ENCODE data around the gene RSPH6A. TPM values are rescaled to one million over a fixed set of nuclear protein-coding genes. Genes with fewer than 3 reads are reported as not detected.

RSPH6A gene
- total RNA-seq, 1 experiment from 2014 or later, result 0.52 TPM

- peaks cover 33% of the 10 kb centered on the region for H3K4me1 Mint-ChIP-seq (ENCODE audit: low read depth, unreplicated experiment)
- CTCF ChIA-PET, result interaction anchor here (1.8 kb wide), 1 partner anchor 22 kb away, joined by 16 read pairs; the partner anchor contains the start of gene SIX5
- H3K36me3 Mint-ChIP-seq (ENCODE audit: insufficient read depth, unreplicated experiment), result peaks cover 53% of the 10 kb centered on the region
- no peak for TF ChIP-seq CTCF (IDR thresholded peaks at IDR 0.05; ENCODE audit: unreplicated experiment)
- BruUV-seq (replicated peaks), result TSS peak; percentile 20
- H3K27ac Mint-ChIP-seq (ENCODE audit: unreplicated experiment), result peak overlapping the region; percentile 57
- intact Hi-C loops (cut with micrococcal nuclease; ENCODE audit: unreplicated experiment), result no loop called here
- H3K9me3 Mint-ChIP-seq (ENCODE audit: low read depth, unreplicated experiment), result no peaks in the 10 kb centered on the region
- DNase-seq, result no peak
- H3K4me3 Mint-ChIP-seq (ENCODE audit: low read depth, unreplicated experiment), result peak overlapping the region; percentile 93
- H3K27me3 Mint-ChIP-seq (ENCODE audit: unreplicated experiment), result peaks cover 26% of the 10 kb centered on the region
Measured at GRCh38 chr19:45791744-45792469, 23.2 kb downstream of the RSPH6A start.

DNA sequence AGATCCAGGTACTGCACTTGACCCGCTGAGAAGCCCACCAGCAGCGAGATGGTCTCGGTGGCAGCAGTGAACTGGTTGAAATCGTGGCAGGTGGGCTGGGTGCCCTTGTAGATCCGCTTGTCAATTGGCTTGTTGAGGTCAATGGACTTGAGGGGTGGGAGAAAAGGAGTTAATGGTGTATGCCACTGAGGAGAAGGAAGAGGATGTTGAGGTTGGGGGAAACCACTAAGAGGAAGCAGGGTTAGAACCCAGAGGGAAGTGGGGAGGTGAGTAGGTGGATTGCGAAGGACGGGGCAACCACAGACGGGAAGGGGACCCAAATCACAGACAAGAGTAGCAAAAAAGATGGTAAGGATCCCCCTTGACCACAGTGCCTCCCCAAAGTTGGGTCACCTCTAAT, 24.2 kb downstream of the RSPH6A start:
- intact Hi-C loops (cut with micrococcal nuclease; ENCODE audit: unreplicated experiment), result no loop called here
- no peak for DNase-seq
- Mint-ChIP-seq H3K9me3 (ENCODE audit: low read depth, unreplicated experiment) (no peaks in the 10 kb centered on the region), H3K27ac (ENCODE audit: unreplicated experiment) (peak overlapping the region; percentile 57), H3K27me3 (ENCODE audit: unreplicated experiment) (peaks cover 22% of the 10 kb centered on the region), H3K4me3 (ENCODE audit: low read depth, unreplicated experiment) (peak overlapping the region; percentile 93), H3K36me3 (ENCODE audit: insufficient read depth, unreplicated experiment) (peaks cover 61% of the 10 kb centered on the region), H3K4me1 (ENCODE audit: low read depth, unreplicated experiment) (peaks cover 33% of the 10 kb centered on the region)
- no peak for TF ChIP-seq CTCF (IDR thresholded peaks at IDR 0.05; ENCODE audit: unreplicated experiment)
- no TSS peak for BruUV-seq (replicated peaks)
- CTCF ChIA-PET, result no interaction called here

- BruUV-seq (replicated peaks), result no TSS peak
- intact Hi-C loops (cut with micrococcal nuclease; ENCODE audit: unreplicated experiment), result no loop called here
- H3K4me3 Mint-ChIP-seq (ENCODE audit: low read depth, unreplicated experiment), result no peak overlapping the region
- peaks cover 5% of the 10 kb centered on the region for H3K27me3 Mint-ChIP-seq (ENCODE audit: unreplicated experiment)
- H3K4me1 Mint-ChIP-seq (ENCODE audit: low read depth, unreplicated experiment), result peaks cover 33% of the 10 kb centered on the region
- TF ChIP-seq CTCF (IDR thresholded peaks at IDR 0.05; ENCODE audit: unreplicated experiment), result no peak
- CTCF ChIA-PET, result interaction anchor here (0.7 kb wide), 1 partner anchor 337 kb away, joined by 4 read pairs; no protein-coding TSS in a partner anchor
- no peak for DNase-seq
- H3K36me3 Mint-ChIP-seq (ENCODE audit: insufficient read depth, unreplicated experiment), result peaks cover 68% of the 10 kb centered on the region
- no peak overlapping the region for H3K27ac Mint-ChIP-seq (ENCODE audit: unreplicated experiment)
- no peaks in the 10 kb centered on the region for H3K9me3 Mint-ChIP-seq (ENCODE audit: low read depth, unreplicated experiment)
Measured at GRCh38 chr19:45789035-45789786, 25.9 kb downstream of the RSPH6A start.

DNA sequence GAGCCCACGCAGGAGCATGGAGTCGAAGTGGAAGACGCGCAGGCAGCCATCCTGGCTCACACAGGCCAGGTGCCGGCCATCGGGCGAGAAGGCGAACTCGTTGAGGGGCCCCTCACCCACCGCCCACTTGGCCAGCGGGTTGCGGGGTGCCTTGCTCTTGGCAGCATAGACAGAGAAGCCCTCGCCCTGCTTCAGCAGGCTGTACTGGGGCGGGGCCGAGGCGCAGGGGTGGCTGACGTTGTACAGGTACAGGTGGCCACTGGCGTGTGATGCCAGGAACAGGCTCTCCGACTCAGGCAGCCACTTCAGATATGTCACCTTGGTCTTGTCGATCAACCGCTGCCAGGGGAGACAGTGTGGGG, 28.6 kb downstream of the RSPH6A start:
- no peak for DNase-seq
- Mint-ChIP-seq H3K4me1 (ENCODE audit: low read depth, unreplicated experiment) (peaks cover 19% of the 10 kb centered on the region), H3K9me3 (ENCODE audit: low read depth, unreplicated experiment) (no peaks in the 10 kb centered on the region), H3K27me3 (ENCODE audit: unreplicated experiment) (no peaks in the 10 kb centered on the region), H3K27ac (ENCODE audit: unreplicated experiment) (no peak overlapping the region), H3K36me3 (ENCODE audit: insufficient read depth, unreplicated experiment) (peaks cover 66% of the 10 kb centered on the region), H3K4me3 (ENCODE audit: low read depth, unreplicated experiment) (no peak overlapping the region)
- BruUV-seq (replicated peaks), result no TSS peak
- CTCF ChIA-PET, result no interaction called here
- TF ChIP-seq CTCF (IDR thresholded peaks at IDR 0.05; ENCODE audit: unreplicated experiment), result no peak
- intact Hi-C loops (cut with micrococcal nuclease; ENCODE audit: unreplicated experiment), result no loop called here
